Fibroblast of lung (primary cell): Measurements from ENCODE around the gene DLK1.

Source experiments
- EZH2 ChIP-seq: IDR thresholded peaks from 2 replicates; pipeline ENCODE4 v1.5.1; 2012; ENCODE audit warnings: low read length, control low read depth, mild to moderate bottlenecking; ENCODE audit errors: missing control alignments
- TF ChIP-seq, protein P1 (sequence below), 2 donors: IDR thresholded peaks in 1 of 2; conservative IDR thresholded peaks in 1 of 2; 1 replicate in 1 of 2; 2 replicates in 1 of 2; pipeline ENCODE4 v1.5.1; 2011 to 2012; ENCODE audit warnings: low read length in 2 of 2, control low read depth in 1 of 2, inconsistent platforms in 1 of 2, low read depth in 1 of 2, mild to moderate bottlenecking in 1 of 2

DNA sequence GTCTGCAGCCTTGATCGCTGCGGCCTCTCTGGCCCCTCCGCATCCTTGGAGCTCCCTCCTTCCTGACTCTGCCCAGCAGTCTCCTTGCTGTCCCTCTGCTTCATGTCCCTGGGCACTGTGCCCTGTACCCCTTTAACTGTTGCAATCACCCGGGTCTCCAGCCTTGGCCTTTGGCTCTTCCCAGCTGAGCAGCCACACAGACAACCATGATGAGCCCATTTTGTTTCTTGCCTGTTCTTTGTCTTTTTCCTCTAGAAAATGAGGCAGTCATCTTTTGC, 58.6 kb downstream of the DLK1 start:
- TF ChIP-seq, protein P1, sequence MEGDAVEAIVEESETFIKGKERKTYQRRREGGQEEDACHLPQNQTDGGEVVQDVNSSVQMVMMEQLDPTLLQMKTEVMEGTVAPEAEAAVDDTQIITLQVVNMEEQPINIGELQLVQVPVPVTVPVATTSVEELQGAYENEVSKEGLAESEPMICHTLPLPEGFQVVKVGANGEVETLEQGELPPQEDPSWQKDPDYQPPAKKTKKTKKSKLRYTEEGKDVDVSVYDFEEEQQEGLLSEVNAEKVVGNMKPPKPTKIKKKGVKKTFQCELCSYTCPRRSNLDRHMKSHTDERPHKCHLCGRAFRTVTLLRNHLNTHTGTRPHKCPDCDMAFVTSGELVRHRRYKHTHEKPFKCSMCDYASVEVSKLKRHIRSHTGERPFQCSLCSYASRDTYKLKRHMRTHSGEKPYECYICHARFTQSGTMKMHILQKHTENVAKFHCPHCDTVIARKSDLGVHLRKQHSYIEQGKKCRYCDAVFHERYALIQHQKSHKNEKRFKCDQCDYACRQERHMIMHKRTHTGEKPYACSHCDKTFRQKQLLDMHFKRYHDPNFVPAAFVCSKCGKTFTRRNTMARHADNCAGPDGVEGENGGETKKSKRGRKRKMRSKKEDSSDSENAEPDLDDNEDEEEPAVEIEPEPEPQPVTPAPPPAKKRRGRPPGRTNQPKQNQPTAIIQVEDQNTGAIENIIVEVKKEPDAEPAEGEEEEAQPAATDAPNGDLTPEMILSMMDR (conservative IDR thresholded peaks at IDR 0.05 in 1 of 2, IDR thresholded peaks at IDR 0.05 in 1 of 2; ENCODE audit: low read depth in 1 of 2, low read length in 2 of 2), result no peak
- no peak for TF ChIP-seq EZH2
